Measurements from ENCODE around the gene ILDR1. TPM values are rescaled to one million over a fixed set of nuclear protein-coding genes. Genes with fewer than 3 reads are reported as not detected.

ILDR1 gene
- total and polyA plus RNA-seq, 2 experiments from 2014 or later: 0.66 to 0.97 TPM

DNA sequence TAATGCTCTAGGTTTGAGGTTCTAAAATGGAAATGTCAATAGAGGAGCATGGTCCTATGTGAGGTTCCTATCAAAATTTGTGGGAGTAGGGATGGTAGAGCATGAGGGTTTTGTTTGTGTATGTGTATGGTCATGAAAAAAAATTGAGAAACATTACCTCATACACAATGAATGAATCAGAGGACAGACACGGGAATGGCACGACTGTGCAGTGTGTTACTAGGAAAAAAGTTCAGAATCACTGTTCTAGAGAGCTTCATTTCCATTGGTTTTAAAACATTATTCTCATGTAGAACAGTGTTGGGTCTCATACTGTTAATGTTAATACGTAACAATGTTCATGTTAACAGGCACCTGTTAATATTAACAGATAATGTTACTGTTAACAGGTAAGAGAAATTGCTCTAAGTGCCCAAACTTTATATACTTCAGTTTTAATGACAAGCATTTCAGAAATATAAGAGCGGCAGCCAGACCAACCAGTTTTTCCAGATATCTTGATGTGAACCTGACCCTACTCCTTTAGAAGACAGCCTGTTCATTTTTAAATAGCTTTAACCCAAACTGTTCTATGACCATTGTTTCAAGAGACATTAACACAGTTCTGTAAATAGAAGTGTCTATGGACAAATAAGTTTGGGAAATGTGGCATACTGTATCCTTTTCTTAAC, 79.8 kb downstream of the ILDR1 start:
- peaks cover 5% of the 10 kb centered on the region; the same call in 1 of the 3 replicates for H3K9me3 Mint-ChIP-seq
- no peak overlapping the region for H3K4me3 Mint-ChIP-seq
- peaks cover 20% of the 10 kb centered on the region for H3K36me3 Mint-ChIP-seq (ENCODE audit: low read depth)
- DNase-seq (ENCODE audit: low spot score) (no peak), ATAC-seq (no peak)
- Histone ChIP-seq H3K36me3 (ENCODE audit: insufficient read depth) (no peaks in the 10 kb centered on the region), H4K20me1 (replicated peaks; ENCODE audit: insufficient read depth) (no peaks in the 10 kb centered on the region), H3K79me2 (replicated peaks; ENCODE audit: insufficient read depth) (no peaks in the 10 kb centered on the region), H2AFZ (no peak overlapping the region), H3K27me3 (ENCODE audit: insufficient read depth) (no peaks in the 10 kb centered on the region), H3K4me3 (no peak overlapping the region), H3K9me2 (ENCODE audit: insufficient read depth) (no peaks in the 10 kb centered on the region; the same call in 1 of the 2 replicates), H3K4me1 (ENCODE audit: insufficient read depth) (no peaks in the 10 kb centered on the region), H3K4me2 (no peak overlapping the region), H3K27ac (ENCODE audit: low read depth) (no peak overlapping the region), H3F3A (replicated peaks; ENCODE audit: low read depth) (no peaks in the 10 kb centered on the region)
- H3K27ac Mint-ChIP-seq: no peak overlapping the region; the same call in 1 of the 2 replicates
- TF ChIP-seq, protein P1, sequence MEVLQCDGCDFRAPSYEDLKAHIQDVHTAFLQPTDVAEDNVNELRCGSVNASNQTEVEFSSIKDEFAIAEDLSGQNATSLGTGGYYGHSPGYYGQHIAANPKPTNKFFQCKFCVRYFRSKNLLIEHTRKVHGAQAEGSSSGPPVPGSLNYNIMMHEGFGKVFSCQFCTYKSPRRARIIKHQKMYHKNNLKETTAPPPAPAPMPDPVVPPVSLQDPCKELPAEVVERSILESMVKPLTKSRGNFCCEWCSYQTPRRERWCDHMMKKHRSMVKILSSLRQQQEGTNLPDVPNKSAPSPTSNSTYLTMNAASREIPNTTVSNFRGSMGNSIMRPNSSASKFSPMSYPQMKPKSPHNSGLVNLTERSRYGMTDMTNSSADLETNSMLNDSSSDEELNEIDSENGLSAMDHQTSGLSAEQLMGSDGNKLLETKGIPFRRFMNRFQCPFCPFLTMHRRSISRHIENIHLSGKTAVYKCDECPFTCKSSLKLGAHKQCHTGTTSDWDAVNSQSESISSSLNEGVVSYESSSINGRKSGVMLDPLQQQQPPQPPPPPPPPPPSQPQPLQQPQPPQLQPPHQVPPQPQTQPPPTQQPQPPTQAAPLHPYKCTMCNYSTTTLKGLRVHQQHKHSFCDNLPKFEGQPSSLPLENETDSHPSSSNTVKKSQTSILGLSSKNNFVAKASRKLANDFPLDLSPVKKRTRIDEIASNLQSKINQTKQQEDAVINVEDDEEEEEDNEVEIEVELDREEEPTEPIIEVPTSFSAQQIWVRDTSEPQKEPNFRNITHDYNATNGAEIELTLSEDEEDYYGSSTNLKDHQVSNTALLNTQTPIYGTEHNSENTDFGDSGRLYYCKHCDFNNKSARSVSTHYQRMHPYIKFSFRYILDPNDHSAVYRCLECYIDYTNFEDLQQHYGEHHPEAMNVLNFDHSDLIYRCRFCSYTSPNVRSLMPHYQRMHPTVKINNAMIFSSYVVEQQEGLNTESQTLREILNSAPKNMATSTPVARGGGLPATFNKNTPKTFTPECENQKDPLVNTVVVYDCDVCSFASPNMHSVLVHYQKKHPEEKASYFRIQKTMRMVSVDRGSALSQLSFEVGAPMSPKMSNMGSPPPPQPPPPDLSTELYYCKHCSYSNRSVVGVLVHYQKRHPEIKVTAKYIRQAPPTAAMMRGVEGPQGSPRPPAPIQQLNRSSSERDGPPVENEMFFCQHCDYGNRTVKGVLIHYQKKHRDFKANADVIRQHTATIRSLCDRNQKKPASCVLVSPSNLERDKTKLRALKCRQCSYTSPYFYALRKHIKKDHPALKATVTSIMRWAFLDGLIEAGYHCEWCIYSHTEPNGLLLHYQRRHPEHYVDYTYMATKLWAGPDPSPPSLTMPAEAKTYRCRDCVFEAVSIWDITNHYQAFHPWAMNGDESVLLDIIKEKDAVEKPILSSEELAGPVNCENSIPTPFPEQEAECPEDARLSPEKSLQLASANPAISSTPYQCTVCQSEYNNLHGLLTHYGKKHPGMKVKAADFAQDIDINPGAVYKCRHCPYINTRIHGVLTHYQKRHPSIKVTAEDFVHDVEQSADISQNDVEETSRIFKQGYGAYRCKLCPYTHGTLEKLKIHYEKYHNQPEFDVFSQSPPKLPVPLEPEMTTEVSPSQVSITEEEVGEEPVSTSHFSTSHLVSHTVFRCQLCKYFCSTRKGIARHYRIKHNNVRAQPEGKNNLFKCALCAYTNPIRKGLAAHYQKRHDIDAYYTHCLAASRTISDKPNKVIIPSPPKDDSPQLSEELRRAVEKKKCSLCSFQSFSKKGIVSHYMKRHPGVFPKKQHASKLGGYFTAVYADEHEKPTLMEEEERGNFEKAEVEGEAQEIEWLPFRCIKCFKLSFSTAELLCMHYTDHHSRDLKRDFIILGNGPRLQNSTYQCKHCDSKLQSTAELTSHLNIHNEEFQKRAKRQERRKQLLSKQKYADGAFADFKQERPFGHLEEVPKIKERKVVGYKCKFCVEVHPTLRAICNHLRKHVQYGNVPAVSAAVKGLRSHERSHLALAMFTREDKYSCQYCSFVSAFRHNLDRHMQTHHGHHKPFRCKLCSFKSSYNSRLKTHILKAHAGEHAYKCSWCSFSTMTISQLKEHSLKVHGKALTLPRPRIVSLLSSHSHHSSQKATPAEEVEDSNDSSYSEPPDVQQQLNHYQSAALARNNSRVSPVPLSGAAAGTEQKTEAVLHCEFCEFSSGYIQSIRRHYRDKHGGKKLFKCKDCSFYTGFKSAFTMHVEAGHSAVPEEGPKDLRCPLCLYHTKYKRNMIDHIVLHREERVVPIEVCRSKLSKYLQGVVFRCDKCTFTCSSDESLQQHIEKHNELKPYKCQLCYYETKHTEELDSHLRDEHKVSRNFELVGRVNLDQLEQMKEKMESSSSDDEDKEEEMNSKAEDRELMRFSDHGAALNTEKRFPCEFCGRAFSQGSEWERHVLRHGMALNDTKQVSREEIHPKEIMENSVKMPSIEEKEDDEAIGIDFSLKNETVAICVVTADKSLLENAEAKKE (CRISPR knock-in tag; IDR thresholded peaks at IDR 0.05): no peak
- no peak for TF ChIP-seq JUNB (IDR thresholded peaks at IDR 0.05; ENCODE audit: unreplicated experiment)
- TF ChIP-seq POLR2AphosphoS5 (IDR thresholded peaks at IDR 0.05; ENCODE audit: low read depth): no peak
- no peak for TF ChIP-seq ZNF331 (CRISPR knock-in tag; IDR thresholded peaks at IDR 0.05; ENCODE audit: low read depth)
- TF ChIP-seq EZH2phosphoT487 (IDR thresholded peaks at IDR 0.05; ENCODE audit: unreplicated experiment): no peak
- TF ChIP-seq, protein P2, sequence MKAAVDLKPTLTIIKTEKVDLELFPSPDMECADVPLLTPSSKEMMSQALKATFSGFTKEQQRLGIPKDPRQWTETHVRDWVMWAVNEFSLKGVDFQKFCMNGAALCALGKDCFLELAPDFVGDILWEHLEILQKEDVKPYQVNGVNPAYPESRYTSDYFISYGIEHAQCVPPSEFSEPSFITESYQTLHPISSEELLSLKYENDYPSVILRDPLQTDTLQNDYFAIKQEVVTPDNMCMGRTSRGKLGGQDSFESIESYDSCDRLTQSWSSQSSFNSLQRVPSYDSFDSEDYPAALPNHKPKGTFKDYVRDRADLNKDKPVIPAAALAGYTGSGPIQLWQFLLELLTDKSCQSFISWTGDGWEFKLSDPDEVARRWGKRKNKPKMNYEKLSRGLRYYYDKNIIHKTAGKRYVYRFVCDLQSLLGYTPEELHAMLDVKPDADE (IDR thresholded peaks at IDR 0.05): no peak
- TF ChIP-seq CREB1 (CRISPR knock-in tag; IDR thresholded peaks at IDR 0.05; ENCODE audit: low read depth): no peak
- TF ChIP-seq, protein P3, sequence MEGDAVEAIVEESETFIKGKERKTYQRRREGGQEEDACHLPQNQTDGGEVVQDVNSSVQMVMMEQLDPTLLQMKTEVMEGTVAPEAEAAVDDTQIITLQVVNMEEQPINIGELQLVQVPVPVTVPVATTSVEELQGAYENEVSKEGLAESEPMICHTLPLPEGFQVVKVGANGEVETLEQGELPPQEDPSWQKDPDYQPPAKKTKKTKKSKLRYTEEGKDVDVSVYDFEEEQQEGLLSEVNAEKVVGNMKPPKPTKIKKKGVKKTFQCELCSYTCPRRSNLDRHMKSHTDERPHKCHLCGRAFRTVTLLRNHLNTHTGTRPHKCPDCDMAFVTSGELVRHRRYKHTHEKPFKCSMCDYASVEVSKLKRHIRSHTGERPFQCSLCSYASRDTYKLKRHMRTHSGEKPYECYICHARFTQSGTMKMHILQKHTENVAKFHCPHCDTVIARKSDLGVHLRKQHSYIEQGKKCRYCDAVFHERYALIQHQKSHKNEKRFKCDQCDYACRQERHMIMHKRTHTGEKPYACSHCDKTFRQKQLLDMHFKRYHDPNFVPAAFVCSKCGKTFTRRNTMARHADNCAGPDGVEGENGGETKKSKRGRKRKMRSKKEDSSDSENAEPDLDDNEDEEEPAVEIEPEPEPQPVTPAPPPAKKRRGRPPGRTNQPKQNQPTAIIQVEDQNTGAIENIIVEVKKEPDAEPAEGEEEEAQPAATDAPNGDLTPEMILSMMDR (conservative IDR thresholded peaks at IDR 0.05; ENCODE audit: low read depth in 2 of 2): no peak
- TF ChIP-seq, protein P4, sequence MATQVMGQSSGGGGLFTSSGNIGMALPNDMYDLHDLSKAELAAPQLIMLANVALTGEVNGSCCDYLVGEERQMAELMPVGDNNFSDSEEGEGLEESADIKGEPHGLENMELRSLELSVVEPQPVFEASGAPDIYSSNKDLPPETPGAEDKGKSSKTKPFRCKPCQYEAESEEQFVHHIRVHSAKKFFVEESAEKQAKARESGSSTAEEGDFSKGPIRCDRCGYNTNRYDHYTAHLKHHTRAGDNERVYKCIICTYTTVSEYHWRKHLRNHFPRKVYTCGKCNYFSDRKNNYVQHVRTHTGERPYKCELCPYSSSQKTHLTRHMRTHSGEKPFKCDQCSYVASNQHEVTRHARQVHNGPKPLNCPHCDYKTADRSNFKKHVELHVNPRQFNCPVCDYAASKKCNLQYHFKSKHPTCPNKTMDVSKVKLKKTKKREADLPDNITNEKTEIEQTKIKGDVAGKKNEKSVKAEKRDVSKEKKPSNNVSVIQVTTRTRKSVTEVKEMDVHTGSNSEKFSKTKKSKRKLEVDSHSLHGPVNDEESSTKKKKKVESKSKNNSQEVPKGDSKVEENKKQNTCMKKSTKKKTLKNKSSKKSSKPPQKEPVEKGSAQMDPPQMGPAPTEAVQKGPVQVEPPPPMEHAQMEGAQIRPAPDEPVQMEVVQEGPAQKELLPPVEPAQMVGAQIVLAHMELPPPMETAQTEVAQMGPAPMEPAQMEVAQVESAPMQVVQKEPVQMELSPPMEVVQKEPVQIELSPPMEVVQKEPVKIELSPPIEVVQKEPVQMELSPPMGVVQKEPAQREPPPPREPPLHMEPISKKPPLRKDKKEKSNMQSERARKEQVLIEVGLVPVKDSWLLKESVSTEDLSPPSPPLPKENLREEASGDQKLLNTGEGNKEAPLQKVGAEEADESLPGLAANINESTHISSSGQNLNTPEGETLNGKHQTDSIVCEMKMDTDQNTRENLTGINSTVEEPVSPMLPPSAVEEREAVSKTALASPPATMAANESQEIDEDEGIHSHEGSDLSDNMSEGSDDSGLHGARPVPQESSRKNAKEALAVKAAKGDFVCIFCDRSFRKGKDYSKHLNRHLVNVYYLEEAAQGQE (IDR thresholded peaks at IDR 0.05; ENCODE audit: unreplicated experiment): no peak
- TF ChIP-seq ZNF114 (CRISPR knock-in tag; IDR thresholded peaks at IDR 0.05): no peak
- TF ChIP-seq STAT1 (IDR thresholded peaks at IDR 0.05; ENCODE audit: unreplicated experiment): no peak
- TF ChIP-seq EZH2 (IDR thresholded peaks at IDR 0.05; ENCODE audit: low read depth, unreplicated experiment): no peak
- TF ChIP-seq NANOG (IDR thresholded peaks at IDR 0.05; ENCODE audit: borderline replicate concordance): no peak
- peaks cover 25% of the 10 kb centered on the region for H3K4me1 Mint-ChIP-seq
- H3K27me3 Mint-ChIP-seq (ENCODE audit: insufficient read depth, low read depth, poor library complexity): no peaks in the 10 kb centered on the region
